ENCODE results near the gene CSTPP1.

- TF ChIP-seq CTCF (IDR thresholded peaks at IDR 0.05) (no peak), POLR2A (IDR thresholded peaks at IDR 0.05) (no peak)
Observed at GRCh38 chr11:46972821-46973220, 36.3 kb downstream of the CSTPP1 start.

All from right lobe of liver (tissue), 4 donors.